ENCODE measurements around the gene SRP68. TPM values are rescaled to one million over a fixed set of nuclear protein-coding genes. Genes with fewer than 3 reads are reported as not detected.

SRP68 gene
- total RNA-seq, 4 donors from 2014 or later: 39.8 to 74.2 (median 48.4) TPM

DNA sequence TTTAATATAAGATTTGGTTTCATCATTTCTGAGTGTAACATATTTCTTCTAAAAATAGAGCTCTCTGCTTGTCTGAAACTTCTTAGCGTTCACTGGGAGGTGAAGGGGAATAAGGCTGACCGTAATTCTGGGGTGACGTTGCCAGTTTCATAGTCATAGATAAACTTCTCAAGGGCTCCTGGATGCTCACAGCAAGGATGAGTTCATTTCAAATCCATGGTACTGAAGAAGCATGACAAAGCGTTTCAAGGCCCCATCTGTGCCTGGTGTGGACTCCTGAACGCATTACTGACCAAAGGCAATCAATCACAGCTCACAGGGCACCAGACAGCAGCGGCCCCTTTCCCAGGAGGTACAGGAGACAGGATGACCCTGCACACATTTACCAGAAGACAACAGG is 33.2 kb downstream of the SRP68 start:
- TF ChIP-seq CTCF (IDR thresholded peaks at IDR 0.05; ENCODE audit: low read depth): no peak

GRCh38 chr17:76038050-76038449 is 34.3 kb downstream of the SRP68 start:
- TF ChIP-seq CTCF (IDR thresholded peaks at IDR 0.05; ENCODE audit: low read depth): no peak

- TF ChIP-seq CTCF (IDR thresholded peaks at IDR 0.05; ENCODE audit: low read depth): no peak
These were observed 35.6 kb downstream of the SRP68 start for GRCh38 chr17:76036497-76037261.

DNA sequence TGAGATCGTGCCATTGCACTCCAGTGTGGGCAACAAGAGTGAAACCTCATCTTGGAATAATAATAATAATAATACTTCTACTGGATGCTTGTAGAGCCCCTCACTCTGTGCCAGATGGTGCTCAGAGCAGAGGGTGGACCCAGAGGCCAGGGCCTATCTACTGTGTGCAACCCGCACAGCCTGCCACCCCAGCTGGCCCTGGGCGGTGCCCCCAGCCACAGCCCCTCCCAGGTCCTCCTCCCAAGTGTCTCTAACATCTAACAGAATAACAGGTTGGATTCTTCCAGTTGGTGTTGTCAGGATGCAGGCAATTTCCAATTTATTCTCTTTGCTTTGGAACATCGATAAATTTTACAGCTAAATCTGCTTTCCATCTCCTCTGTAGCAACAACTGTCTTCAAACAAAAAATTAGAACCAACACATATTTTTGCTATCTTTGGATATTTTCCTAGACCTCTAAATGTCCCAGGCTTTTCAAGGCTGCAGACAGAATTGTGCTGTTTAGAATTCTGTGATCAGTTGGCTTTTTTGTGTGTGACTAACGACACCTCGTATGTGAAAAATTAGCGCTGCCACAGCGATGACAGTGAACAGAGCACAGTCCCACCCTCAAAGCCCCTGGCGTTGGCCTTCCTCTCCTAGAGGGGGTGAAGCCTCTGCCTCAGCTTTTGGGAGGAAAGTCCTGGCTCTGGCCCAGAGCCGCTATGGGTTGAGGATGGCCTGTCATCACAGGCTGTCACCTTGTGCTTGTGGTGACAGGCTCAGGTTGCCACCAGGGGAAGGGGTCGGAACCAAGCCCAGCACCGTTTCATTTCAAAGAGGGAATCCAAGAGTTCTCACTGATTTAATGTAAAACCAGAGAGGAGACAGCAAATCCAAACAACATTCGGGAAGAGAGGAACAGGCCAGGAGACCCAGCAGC is 37.6 kb downstream of the SRP68 start:
- TF ChIP-seq CTCF (IDR thresholded peaks at IDR 0.05; ENCODE audit: low read depth): no peak

GRCh38 chr17:76033139-76033538 is 39.2 kb downstream of the SRP68 start:
- no peak for TF ChIP-seq CTCF (IDR thresholded peaks at IDR 0.05; ENCODE audit: low read depth)

DNA sequence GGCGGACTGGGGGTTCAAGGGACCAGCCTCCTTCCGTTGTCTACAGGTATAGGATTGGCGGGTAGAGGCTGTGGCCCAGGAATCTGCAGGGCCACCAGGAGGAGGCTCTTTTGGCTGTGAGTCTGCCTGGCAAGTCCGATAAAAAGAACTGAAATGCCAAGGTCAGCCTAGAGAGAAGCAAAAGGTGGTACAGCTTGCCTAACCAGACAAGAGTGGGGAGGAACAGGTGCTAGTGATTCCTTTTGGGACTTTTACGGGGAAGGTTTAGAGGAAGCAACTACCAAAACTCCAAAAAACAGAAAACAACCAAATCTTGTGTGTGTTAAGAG is 39.6 kb downstream of the SRP68 start:
- TF ChIP-seq CTCF (IDR thresholded peaks at IDR 0.05; ENCODE audit: low read depth): no peak

DNA sequence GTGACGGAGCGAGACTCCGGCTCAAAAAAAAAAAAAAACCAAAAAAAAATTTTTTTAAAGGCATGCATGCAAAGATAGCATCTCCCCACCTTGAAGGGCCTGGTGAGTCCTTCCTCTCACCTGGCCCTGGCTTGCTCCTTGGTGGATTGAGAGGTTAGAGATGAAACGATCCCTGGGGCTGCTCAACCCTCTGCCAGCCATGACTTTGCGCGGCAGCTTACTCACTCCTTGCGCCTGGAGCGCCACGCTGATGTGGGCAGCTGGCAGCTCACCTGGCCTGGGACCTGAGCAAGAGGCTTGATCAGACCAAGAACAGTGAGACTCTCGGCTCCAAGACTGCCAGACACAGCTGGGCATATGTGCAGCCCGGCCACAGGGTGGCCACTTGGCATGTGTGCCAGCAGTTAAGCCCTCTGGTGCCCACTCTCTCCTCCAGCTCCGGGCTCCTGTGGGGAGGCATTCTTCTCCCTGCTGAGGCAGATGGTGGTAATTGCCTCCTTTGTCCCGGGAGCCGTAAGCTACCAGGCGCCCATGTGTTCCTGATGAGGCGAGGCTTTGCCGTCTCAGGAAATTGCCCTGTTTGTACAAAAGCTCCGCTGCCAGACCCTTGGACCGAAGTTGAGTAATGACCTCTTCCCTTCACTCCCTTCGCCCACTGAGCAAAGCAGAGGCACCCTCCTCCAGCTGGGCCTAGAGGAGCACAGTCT is 40.1 kb downstream of the SRP68 start:
- no peak for TF ChIP-seq CTCF (IDR thresholded peaks at IDR 0.05; ENCODE audit: low read depth)
